SK-N-MC (cell line): ENCODE data around the gene POU3F1.

Experiments
- DNase-seq: peaks from one replicate; pipeline ENCODE4 v3.0.0-alpha.2; 2011; ENCODE audit warnings: low read depth, low spot score
- H3K27ac ChIP-seq: fragments of 200-600 bp; sonication (generic); 2 replicates; pipeline ENCODE4 v1.5.1; 2016; ENCODE audit warnings: mixed run types
- H3K36me3 ChIP-seq: fragments of 200-600 bp; sonication (generic); 2 replicates; pipeline ENCODE4 v1.6.1; 2017; ENCODE audit warnings: antibody characterized with exemption, low read length, mixed read lengths; ENCODE audit not compliant: insufficient read depth
- H3K4me3 ChIP-seq: fragments of 200-600 bp; sonication (generic); 2 replicates; pipeline ENCODE4 v1.5.1; 2016
- H3K9ac ChIP-seq: fragments of 200-600 bp; sonication (generic); 2 replicates; pipeline ENCODE4 v1.8.0; 2017; ENCODE audit warnings: mixed run types, mixed read lengths; ENCODE audit not compliant: insufficient read length
- H3K9me3 ChIP-seq: fragments of 200-600 bp; sonication (generic); 2 replicates; pipeline ENCODE4 v1.6.1; 2017; ENCODE audit warnings: low read depth, mild to moderate bottlenecking, antibody characterized with exemption, low read length, moderate library complexity, mixed read lengths
- EZH2 ChIP-seq: fragments of 200-600 bp; sonication (generic); IDR thresholded peaks from one replicate; pipeline ENCODE4 v1.6.1; 2017; ENCODE audit warnings: antibody characterized with exemption
- FOXP2 ChIP-seq: optimal IDR thresholded peaks from 2 replicates; pipeline ENCODE3; 2011; ENCODE audit warnings: mild to moderate bottlenecking, moderate library complexity; ENCODE audit not compliant: insufficient read depth; ENCODE audit errors: extremely low read length, control extremely low read depth
- POLR2AphosphoS5 ChIP-seq: IDR thresholded peaks from 2 replicates; pipeline ENCODE4 v1.6.1; 2012; ENCODE audit warnings: mild to moderate bottlenecking, low read depth, low read length, borderline replicate concordance

The POU3F1 gene

GRCh38 chr1:38020396-38020795 lies 26.2 kb downstream of the POU3F1 start:
- Histone ChIP-seq H3K36me3 (peaks cover 96% of the 10 kb centered on the region), H3K9ac (peak overlapping the region; percentile 14), H3K4me3 (no peak overlapping the region), H3K27ac (no peak overlapping the region), H3K9me3 (no peaks in the 10 kb centered on the region)
- no peak for TF ChIP-seq FOXP2
- TF ChIP-seq EZH2: no peak
- no peak for TF ChIP-seq POLR2AphosphoS5
- DNase-seq: no peak

DNA sequence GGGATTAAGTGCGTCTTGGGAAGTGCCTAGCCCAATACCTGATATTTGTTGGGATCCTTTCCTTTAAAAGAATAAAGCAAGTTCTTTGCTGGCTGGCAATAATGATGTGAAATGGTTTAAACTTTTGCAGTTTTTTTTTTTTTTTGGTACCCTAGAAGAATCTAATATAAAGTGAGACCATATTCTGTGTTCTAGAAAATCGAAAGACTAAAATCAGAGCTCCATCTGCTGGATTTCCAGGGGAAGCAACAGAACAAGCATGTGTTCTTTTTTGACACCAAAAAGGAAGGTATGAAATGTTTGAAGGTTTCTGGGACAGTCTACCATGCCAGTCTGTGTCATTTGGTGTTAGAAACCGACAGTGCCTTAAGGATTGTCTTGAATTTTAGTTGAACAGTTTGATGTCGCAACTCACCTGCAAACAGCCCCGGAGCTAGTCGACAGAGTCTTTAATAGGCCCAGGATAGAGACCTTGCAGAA lies 27.7 kb downstream of the POU3F1 start:
- Histone ChIP-seq H3K9me3 (no peaks in the 10 kb centered on the region), H3K27ac (no peak overlapping the region), H3K9ac (no peak overlapping the region), H3K36me3 (peaks cover 95% of the 10 kb centered on the region), H3K4me3 (no peak overlapping the region)
- no peak for DNase-seq
- TF ChIP-seq FOXP2 (no peak), POLR2AphosphoS5 (no peak), EZH2 (no peak)

DNA sequence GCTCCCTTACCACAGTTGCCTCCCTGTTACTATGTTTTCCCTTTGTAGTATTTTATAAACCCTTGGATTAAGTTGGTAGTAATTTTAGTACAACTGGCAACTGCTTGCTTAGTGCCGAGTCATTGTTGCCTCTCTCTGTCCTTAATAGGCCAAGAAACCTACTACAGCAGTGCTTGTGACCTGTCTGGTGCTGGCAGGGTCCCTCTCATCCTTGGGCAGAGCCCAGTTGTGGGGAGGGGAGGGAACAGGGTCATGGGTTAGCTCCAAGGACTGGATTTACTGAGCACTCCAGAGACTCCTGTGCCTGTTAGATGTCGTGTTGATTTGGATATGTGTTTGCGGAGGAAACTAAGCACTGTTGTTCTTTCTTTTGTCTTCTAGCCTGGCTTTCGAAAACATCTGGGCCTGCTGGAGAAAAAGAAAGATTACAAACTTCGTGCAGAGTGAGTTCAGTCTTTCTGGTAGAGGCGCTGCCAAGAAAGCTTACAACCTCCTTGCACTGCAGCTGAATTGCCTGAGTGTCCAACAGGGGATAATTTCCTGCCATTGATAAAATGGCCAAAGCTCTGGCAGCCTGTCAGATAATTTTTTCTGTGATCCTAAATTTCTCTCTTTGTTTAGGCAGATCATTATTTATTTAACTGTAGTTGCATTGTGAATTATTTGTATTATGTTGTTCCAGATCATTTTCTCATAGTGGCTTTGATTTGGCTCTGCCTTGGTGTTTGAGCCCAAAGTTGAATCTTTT lies 30.4 kb downstream of the POU3F1 start:
- Histone ChIP-seq H3K36me3 (peaks cover 69% of the 10 kb centered on the region), H3K9ac (peak overlapping the region; percentile 16), H3K4me3 (no peak overlapping the region), H3K27ac (peak overlapping the region; percentile 79; the same call in 1 of the 2 replicates), H3K9me3 (no peaks in the 10 kb centered on the region)
- TF ChIP-seq FOXP2: no peak
- TF ChIP-seq POLR2AphosphoS5: no peak
- TF ChIP-seq EZH2: no peak
- DNase-seq: no peak

DNA sequence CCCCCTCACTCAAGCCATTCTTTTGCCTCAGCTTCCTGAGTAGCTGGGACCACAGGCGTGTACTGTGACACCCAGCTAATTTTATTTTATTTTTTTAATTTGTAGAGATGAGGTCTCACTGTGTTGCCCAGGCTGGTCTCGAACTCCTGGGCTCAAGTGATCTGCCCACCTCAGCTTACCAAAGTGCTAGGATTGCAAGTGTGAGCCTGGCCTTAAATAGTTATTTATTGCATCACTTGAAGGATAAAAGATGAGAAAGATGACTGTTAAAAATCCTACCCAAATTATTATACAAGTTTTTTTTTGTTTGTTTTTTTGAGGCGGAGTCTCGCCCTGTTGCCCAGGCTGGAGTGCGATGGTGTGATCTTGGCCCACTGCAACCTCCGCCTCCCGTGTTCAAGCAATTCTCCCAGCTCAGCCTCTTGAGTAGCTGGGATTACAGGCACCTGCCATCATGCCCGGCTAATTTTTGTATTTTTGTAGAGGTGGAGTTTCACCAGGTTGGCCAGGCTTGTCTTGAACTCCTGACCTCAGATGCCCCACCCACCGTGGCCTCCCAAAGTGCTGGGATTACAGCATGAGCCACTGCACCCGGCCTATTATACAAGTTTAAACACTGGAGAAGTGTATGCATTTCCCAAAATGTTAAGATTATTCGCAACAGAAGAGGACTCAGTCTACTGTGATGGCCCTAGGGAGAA lies 31.7 kb downstream of the POU3F1 start:
- Histone ChIP-seq H3K4me3 (peak overlapping the region; percentile 14; the same call in 1 of the 2 replicates), H3K9ac (no peak overlapping the region), H3K27ac (peak overlapping the region; percentile 79; the same call in 1 of the 2 replicates), H3K9me3 (no peaks in the 10 kb centered on the region), H3K36me3 (peaks cover 57% of the 10 kb centered on the region)
- TF ChIP-seq POLR2AphosphoS5: no peak
- no peak for TF ChIP-seq EZH2
- TF ChIP-seq FOXP2: no peak
- DNase-seq: no peak

DNA sequence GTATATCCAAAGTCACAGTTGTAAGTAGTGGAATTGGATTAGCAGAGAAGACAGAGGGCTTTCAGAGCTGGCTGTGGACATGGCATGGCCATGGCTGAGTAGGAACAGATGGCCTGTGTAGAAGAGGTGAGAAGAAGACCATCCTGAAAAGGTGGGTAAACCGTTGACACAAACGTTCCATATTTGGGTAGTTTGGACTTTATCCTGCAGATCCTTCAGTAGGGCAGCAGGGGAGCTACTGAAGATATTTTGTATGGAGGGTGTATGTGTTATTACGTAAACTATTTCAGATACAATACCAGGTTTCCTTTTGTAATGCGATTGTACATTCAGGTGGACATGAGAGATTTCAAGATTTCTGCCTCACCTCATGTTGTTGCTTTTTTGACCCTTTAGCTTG lies 32.4 kb downstream of the POU3F1 start:
- TF ChIP-seq FOXP2: no peak
- no peak for TF ChIP-seq EZH2
- TF ChIP-seq POLR2AphosphoS5: no peak
- peaks cover 51% of the 10 kb centered on the region for H3K36me3 ChIP-seq
- H3K9ac ChIP-seq: peak overlapping the region; percentile 1
- H3K9me3 ChIP-seq: no peaks in the 10 kb centered on the region
- no peak overlapping the region for H3K27ac ChIP-seq
- DNase-seq: no peak
- H3K4me3 ChIP-seq: peak overlapping the region; percentile 99

DNA sequence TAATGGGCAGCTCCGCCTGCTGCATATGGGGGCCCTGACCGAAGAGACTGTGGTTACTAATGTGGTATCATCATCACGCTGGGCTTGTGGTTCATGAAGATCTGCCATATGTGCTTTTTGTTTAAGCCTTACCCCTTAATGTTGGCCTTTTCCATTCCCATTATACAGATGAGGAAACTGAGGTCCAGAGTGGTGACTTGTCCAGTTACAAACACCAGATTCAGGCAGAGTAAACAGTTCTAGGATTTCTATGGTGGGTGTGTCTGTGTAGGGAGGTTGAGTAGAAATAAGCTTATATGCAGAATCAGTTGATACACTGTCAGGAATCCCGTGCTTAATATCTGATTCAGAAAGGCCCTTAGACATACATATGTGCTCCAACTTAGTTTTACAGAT lies 33.4 kb downstream of the POU3F1 start:
- Histone ChIP-seq H3K9ac (peak overlapping the region; percentile 99), H3K27ac (peak overlapping the region; percentile 96; the same call in 1 of the 2 replicates), H3K4me3 (peak overlapping the region; percentile 99), H3K36me3 (peaks cover 42% of the 10 kb centered on the region), H3K9me3 (no peaks in the 10 kb centered on the region)
- DNase-seq: no peak
- no peak for TF ChIP-seq FOXP2
- no peak for TF ChIP-seq EZH2
- TF ChIP-seq POLR2AphosphoS5: no peak

DNA sequence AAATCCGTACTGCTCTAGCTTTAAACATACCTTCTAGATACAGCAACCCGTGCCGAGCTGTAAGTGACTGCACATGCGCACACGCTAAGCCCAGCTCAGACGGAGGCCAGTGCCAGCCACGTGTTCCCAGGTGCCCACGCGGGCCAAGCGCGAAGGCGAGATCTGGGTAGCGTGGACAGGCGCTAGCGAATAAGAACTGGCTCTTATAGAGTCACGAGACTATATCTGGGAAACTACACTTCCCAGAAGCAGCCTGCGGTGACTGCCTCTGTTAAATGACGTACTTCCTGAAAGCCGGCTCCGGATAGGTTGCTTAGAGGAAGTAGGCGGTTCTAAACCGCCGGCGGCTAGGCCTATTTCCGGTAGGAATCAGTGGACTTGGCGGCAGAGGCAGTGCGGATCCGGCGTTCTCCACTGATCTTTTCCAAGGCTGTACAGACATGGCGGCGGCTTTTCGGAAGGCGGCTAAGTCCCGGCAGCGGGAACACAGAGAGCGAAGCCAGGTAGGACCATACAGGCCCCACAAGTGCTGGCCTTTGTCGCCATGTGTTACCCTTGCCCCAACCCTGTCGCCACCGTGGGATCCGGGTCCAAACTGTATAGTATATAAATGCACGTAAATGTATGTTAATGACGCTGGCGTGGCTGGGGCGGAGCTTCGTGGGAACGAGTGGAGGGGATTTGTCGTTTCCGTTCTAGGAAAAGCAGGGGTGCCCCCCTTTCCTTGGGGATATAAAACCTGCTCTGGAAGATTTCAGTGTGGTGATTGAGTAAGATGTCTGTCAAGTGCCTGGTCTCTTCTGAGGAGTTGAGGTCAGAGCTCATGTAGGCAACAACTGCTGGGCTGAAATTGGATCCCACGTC lies 34.0 kb downstream of the POU3F1 start, which contains the start of gene UTP11:
Gene UTP11, plus strand, starts transcription at position 372 of the 864 bp plus-strand sequence. Its CDS starts 69 bp downstream, at position 441.
- TF ChIP-seq POLR2AphosphoS5 (peak; percentile 94), EZH2 (no peak)
- Histone ChIP-seq H3K4me3 (peak within 1 kb of the TSS; percentile 99), H3K27ac (peak within 1 kb of the TSS; percentile 96), H3K9me3 (no peaks in the 10 kb centered on the region), H3K36me3 (peaks cover 35% of the 10 kb centered on the region), H3K9ac (peak within 1 kb of the TSS; percentile 99)
- peak; percentile 90 for DNase-seq
